ENCODE results near the gene MRLN.

DNA sequence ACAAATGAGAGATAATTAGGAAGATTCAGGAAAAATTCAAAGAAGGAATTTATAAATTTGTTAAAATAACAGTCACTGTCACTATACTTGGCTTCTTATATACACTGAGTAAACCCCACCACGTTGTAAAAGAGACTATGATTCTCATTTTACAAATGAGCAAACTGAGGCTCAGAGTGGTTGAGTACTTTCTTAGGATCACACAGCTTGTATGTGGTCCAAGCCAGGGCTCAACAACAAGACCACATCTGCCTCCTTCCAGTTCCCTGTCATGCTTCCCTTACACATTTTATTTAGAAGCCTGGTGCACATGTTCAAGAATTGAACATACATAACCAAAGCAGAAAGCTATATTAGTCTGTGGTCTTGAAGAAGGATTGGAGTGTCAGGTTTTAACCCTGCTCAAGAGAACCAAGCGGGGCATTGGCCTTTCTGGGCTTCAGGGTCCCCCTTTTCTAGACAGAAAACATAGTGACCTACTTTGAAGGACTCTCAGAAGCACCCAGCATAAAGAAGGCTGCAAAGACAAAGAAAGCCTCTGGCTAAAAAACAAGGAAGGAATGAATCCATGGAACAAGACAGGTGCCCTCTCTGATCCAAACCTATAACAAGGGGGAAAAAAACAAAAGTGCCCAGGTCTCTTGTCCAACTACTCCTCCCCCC, 846 bp downstream of the MRLN start:
- TF ChIP-seq POLR2A (IDR thresholded peaks at IDR 0.05) (no peak), CTCF (IDR thresholded peaks at IDR 0.05) (no peak)

All from lower leg skin (tissue), 3 donors.